GM18498 (cell line): ENCODE measurements around the gene DCAF5.

Experiments
- ATAC-seq: cut with Tn5 transposase; IDR thresholded peaks from one replicate; pipeline ENCODE4 v1.9.1; 2021; ENCODE audit warnings: mild to moderate bottlenecking, moderate library complexity; ENCODE audit not compliant: unreplicated experiment

The DCAF5 gene

GRCh38 chr14:69149461-69150244 is 3.3 kb downstream of the DCAF5 start:
- no peak for ATAC-seq

GRCh38 chr14:69142101-69142500 is 10.8 kb downstream of the DCAF5 start:
- ATAC-seq = no peak

- ATAC-seq = no peak
These were observed 11.4 kb downstream of the DCAF5 start for GRCh38 chr14:69141550-69141949.

- ATAC-seq = no peak
These were observed 13.2 kb downstream of the DCAF5 start for GRCh38 chr14:69139743-69140142.

- peak; percentile 65 for ATAC-seq
These were observed 14.9 kb downstream of the DCAF5 start for GRCh38 chr14:69137843-69138535.

- ATAC-seq = peak; percentile 75
These were observed 15.5 kb downstream of the DCAF5 start for GRCh38 chr14:69137416-69137815.

- no peak for ATAC-seq
These were observed 17.8 kb downstream of the DCAF5 start for GRCh38 chr14:69135133-69135532.

- ATAC-seq = no peak
These were observed 19.5 kb downstream of the DCAF5 start for GRCh38 chr14:69133206-69134125.

GRCh38 chr14:69132513-69133181 is 20.3 kb downstream of the DCAF5 start:
- ATAC-seq = no peak

GRCh38 chr14:69131176-69131575 is 21.7 kb downstream of the DCAF5 start:
- no peak for ATAC-seq

- ATAC-seq = peak; percentile 60
These were observed 23.5 kb downstream of the DCAF5 start for GRCh38 chr14:69129264-69129880.

GRCh38 chr14:69118305-69118704 is 34.6 kb downstream of the DCAF5 start:
- ATAC-seq = no peak

- ATAC-seq = no peak
These were observed 35.7 kb downstream of the DCAF5 start for GRCh38 chr14:69117020-69117767.

GRCh38 chr14:69115407-69116185 is 37.3 kb downstream of the DCAF5 start:
- ATAC-seq = no peak

GRCh38 chr14:69114763-69115162 is 38.2 kb downstream of the DCAF5 start:
- ATAC-seq = no peak

- no peak for ATAC-seq
These were observed 44.6 kb downstream of the DCAF5 start for GRCh38 chr14:69108358-69108757.

GRCh38 chr14:69107407-69108003 is 45.4 kb downstream of the DCAF5 start:
- no peak for ATAC-seq

GRCh38 chr14:69106451-69106850 is 46.5 kb downstream of the DCAF5 start:
- ATAC-seq = no peak
